SK-N-SH (cell line): ENCODE results near the gene LTBP1. TPM values are rescaled to one million over a fixed set of nuclear protein-coding genes. Genes with fewer than 3 reads are reported as not detected.

Experiments used
- CHD2 ChIP-seq: fragments of 150-350 bp; IDR thresholded peaks from 2 replicates; pipeline ENCODE4 v1.6.1; 2018; ENCODE audit warnings: low read length; ENCODE audit not compliant: partially characterized antibody
- CTCF ChIP-seq: fragments of 200-600 bp; sonication (generic); IDR thresholded peaks from 2 replicates; pipeline ENCODE4 v1.6.1; 2017; ENCODE audit warnings: antibody characterized with exemption, mild to moderate bottlenecking, moderate library complexity
- ELF1 ChIP-seq: IDR thresholded peaks from 2 replicates; pipeline ENCODE4 v1.4.0; 2012
- EP300 ChIP-seq, 2 experiments: IDR thresholded peaks; 2 replicates each; pipeline versions ENCODE4 v1.4.0 to v1.6.1; 2012; ENCODE audit warnings: borderline replicate concordance in 1 of 2, low read depth in 1 of 2, low read length in 1 of 2
- FOSL2 ChIP-seq: IDR thresholded peaks from 2 replicates; pipeline ENCODE4 v1.4.0; 2012; ENCODE audit warnings: low read depth, mild to moderate bottlenecking, moderate library complexity, borderline replicate concordance
- GATA2 ChIP-seq: sonication (generic); formaldehyde crosslinking; IDR thresholded peaks from 2 replicates; pipeline ENCODE4 v1.5.0; 2020; ENCODE audit warnings: mild to moderate bottlenecking, missing genetic modification reagents
- IRF3 ChIP-seq: fragments of 150-350 bp; IDR thresholded peaks from 2 replicates; pipeline ENCODE4 v1.6.1; 2016; ENCODE audit warnings: mild to moderate bottlenecking, low read depth, low read length
- JUND ChIP-seq: IDR thresholded peaks from 2 replicates; pipeline ENCODE4 v1.4.0; 2012
- NFIC ChIP-seq: IDR thresholded peaks from 2 replicates; pipeline ENCODE4 v1.4.0; 2012; ENCODE audit warnings: borderline replicate concordance
- NRF1 ChIP-seq: IDR thresholded peaks from 2 replicates; pipeline ENCODE4 v1.6.1; 2012; ENCODE audit warnings: low read depth, mild to moderate bottlenecking, low read length
- POLR2AphosphoS5 ChIP-seq: IDR thresholded peaks from 2 replicates; pipeline ENCODE4 v1.6.1; 2012; ENCODE audit warnings: low read depth, low read length
- RAD21 ChIP-seq: IDR thresholded peaks from 2 replicates; pipeline ENCODE4 v1.6.1; 2012; ENCODE audit warnings: mild to moderate bottlenecking, low read length
- RCOR1 ChIP-seq: fragments of 150-350 bp; IDR thresholded peaks from 2 replicates; pipeline ENCODE4 v1.6.1; 2017; ENCODE audit warnings: antibody characterized with exemption, low read length
- REST ChIP-seq: IDR thresholded peaks from 2 replicates; pipeline ENCODE4 v1.6.1; 2012; ENCODE audit warnings: mild to moderate bottlenecking, low read depth, low read length, moderate library complexity
- RFX5 ChIP-seq: IDR thresholded peaks from 2 replicates; pipeline ENCODE4 v1.6.1; 2012; ENCODE audit warnings: mild to moderate bottlenecking, improper control_type of control experiment, low read length
- RXRA ChIP-seq: IDR thresholded peaks from 2 replicates; pipeline ENCODE4 v1.4.0; 2012; ENCODE audit warnings: low read depth, mild to moderate bottlenecking, borderline replicate concordance
- TAF1 ChIP-seq: IDR thresholded peaks from 2 replicates; pipeline ENCODE4 v1.6.1; 2012; ENCODE audit warnings: low read depth, mild to moderate bottlenecking, low read length, moderate library complexity, borderline replicate concordance
- TCF12 ChIP-seq: IDR thresholded peaks from 2 replicates; pipeline ENCODE4 v1.4.0; 2012
- TEAD4 ChIP-seq: IDR thresholded peaks from 2 replicates; pipeline ENCODE4 v1.4.0; 2012; ENCODE audit warnings: mild to moderate bottlenecking, borderline replicate concordance; ENCODE audit not compliant: insufficient read depth
- USF2 ChIP-seq: fragments of 150-350 bp; IDR thresholded peaks from 2 replicates; pipeline ENCODE4 v1.6.1; 2017; ENCODE audit warnings: antibody characterized with exemption, low read length, low read depth, borderline replicate concordance
- polyA plus RNA-seq, 3 experiments: library from polyadenylated mRNA; depleted of rRNA; stranded (reverse); fragments of >200 nt; gene quantifications; 2 replicates each; pipeline ENCODE4 v1.2.3, GENCODE V29; 2012

The LTBP1 gene
- polyA plus RNA-seq, 1 of the 3 experiments (the other 2 are of a cell fraction) = 467 TPM

- TF ChIP-seq EP300 (IDR thresholded peaks at IDR 0.05; ENCODE audit: borderline replicate concordance in 1 of 2, low read depth in 1 of 2, low read length in 1 of 2) (peak in 1 of 2 experiments; percentile 61; a peak in 1 of 4 replicates), USF2 (no peak), RXRA (no peak), JUND (peak; percentile 61), NFIC (no peak; the same call in 1 of the 2 replicates), RCOR1 (no peak), RAD21 (no peak), TEAD4 (peak; percentile 70), FOSL2 (peak; percentile 38; the same call in 1 of the 2 replicates), GATA2 (CRISPR knock-in tag) (no peak), CTCF (no peak), POLR2AphosphoS5 (peak; percentile 30; the same call in 1 of the 2 replicates), CHD2 (no peak), RFX5 (no peak), TCF12 (peak; percentile 86), TAF1 (no peak), NRF1 (no peak), ELF1 (peak; percentile 64; the same call in 1 of the 2 replicates), REST (no peak), IRF3 (no peak)
Observed at GRCh38 chr2:33021542-33022227, 74.9 kb downstream of the LTBP1 start (continued).
